Natural killer cell (primary cell): Measurements from ENCODE around the gene MX2. TPM values are rescaled to one million over a fixed set of nuclear protein-coding genes. Genes with fewer than 3 reads are reported as not detected.

Source experiments
- ATAC-seq, 3 donors: fragments of 150-1000 bp in 2 of 3; fragments of 200-7000 bp in 1 of 3; cut with Tn5 transposase; 1 replicate in 1 of 3; 2 replicates in 2 of 3; pipeline ENCODE4 v1.10.0; 2021; ENCODE audit warnings: mild to moderate bottlenecking in 2 of 3, moderate library complexity in 2 of 3
- DNase-seq, 2 donors: peaks; one replicate each; pipeline versions ENCODE4 v3.0.0 to v3.0.0-alpha.2; 2013 to 2021; ENCODE audit warnings: mixed read lengths in 1 of 2
- H3K27ac ChIP-seq: one replicate; pipeline ENCODE4 v1.5.1; 2013; ENCODE audit warnings: mild to moderate bottlenecking, low read length
- H3K27me3 ChIP-seq: one replicate; pipeline ENCODE4 v1.6.1; 2013; ENCODE audit warnings: low read length; ENCODE audit not compliant: control insufficient read depth, insufficient read depth
- H3K36me3 ChIP-seq: one replicate; pipeline ENCODE4 v1.6.1; 2013; ENCODE audit warnings: low read length; ENCODE audit not compliant: control insufficient read depth, insufficient read depth
- H3K4me1 ChIP-seq: one replicate; pipeline ENCODE4 v1.6.1; 2013; ENCODE audit warnings: low read length; ENCODE audit not compliant: control insufficient read depth, insufficient read depth
- H3K4me3 ChIP-seq: one replicate; pipeline ENCODE4 v1.5.1; 2013; ENCODE audit warnings: low read length
- H3K9me3 ChIP-seq: one replicate; pipeline ENCODE4 v1.6.1; 2013; ENCODE audit warnings: low read length; ENCODE audit not compliant: control insufficient read depth, insufficient read depth
- H3K27ac Mint-ChIP-seq, 2 donors: one replicate each; pipeline ENCODE4 v1.8.0; 2022; ENCODE audit warnings: mild to moderate bottlenecking in 2 of 2, mixed read lengths in 2 of 2, moderate library complexity in 1 of 2
- H3K27me3 Mint-ChIP-seq, 2 donors: one replicate each; pipeline ENCODE4 v1.8.0; 2022; ENCODE audit warnings: low read depth in 2 of 2, mixed read lengths in 2 of 2
- H3K36me3 Mint-ChIP-seq: one replicate; pipeline ENCODE4 v1.8.0; 2022; ENCODE audit warnings: mixed read lengths
- H3K4me1 Mint-ChIP-seq, 2 donors: one replicate each; pipeline ENCODE4 v1.8.0; 2022; ENCODE audit warnings: mixed read lengths in 2 of 2
- H3K4me3 Mint-ChIP-seq: one replicate; pipeline ENCODE4 v1.8.0; 2022; ENCODE audit warnings: mild to moderate bottlenecking, moderate library complexity, mixed read lengths
- H3K9me3 Mint-ChIP-seq, 2 donors: one replicate each; pipeline ENCODE4 v1.8.0; 2022; ENCODE audit warnings: mixed read lengths in 2 of 2
- WGBS: methylation state at CpG from one replicate; pipeline ENCODE4 v1.1.7; 2013; ENCODE audit warnings: missing lambda C conversion rate; ENCODE audit not compliant: insufficient coverage; 5-methylcytosine and 5-hydroxymethylcytosine counted together
- intact Hi-C: fragments of 100-400 bp; cut with micrococcal nuclease; formaldehyde crosslinking; loops from one replicate; pipeline ENCODE4 v1.14.2; 2022
- total RNA-seq, 4 donors: library from RNA; stranded (reverse); fragments of 120-200 nt in 1 of 4; gene quantifications; one replicate each; pipeline versions ENCODE4 v1.2.3 to v1.2.4, GENCODE V29; 2013 to 2022
- TF ChIP-seq, protein P1 (sequence below): fragments of 200-600 bp; IDR thresholded peaks from one replicate; pipeline ENCODE4 v1.8.0; 2022; ENCODE audit warnings: antibody characterized with exemption

MX2 gene
- total RNA-seq, 3 donors from 2014 or later (not counting 1 experiment from before 2014, with no cell fraction given): 37.9 to 73.9 (median 42.6) TPM

DNA sequence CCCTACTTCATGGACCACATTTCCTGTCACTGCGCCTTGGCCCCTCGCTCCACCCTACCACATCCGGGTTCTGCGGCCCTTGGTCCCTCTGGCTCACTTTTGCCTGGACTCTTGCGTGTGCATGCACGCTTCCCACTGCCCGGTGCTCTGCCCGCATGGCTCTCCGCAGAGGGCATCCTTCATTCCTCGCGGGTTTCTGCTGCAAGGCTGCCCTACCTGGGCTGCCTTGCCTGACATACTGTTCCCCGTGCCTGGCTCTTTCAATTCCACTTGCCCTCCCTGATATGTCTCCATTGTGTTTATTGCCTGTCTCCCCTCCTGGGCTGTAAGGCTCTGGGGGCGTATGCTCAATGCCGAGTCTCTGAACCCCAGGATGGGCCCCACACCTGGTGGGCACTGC, 26.4 kb downstream of the MX2 start:
- Mint-ChIP-seq H3K27me3 (no peaks in the 10 kb centered on the region), H3K9me3 (no peaks in the 10 kb centered on the region), H3K4me3 (no peak overlapping the region), H3K27ac (peak overlapping the region in 1 of 2 donors; percentile 27), H3K4me1 (peaks cover 0 to 5% of the 10 kb centered on the region in 2 donors), H3K36me3 (no peaks in the 10 kb centered on the region)
- H3K36me3 ChIP-seq: peaks cover 17% of the 10 kb centered on the region
- no peaks in the 10 kb centered on the region for H3K9me3 ChIP-seq
- H3K27ac ChIP-seq: no peak overlapping the region
- 97% methylated on average over 14 of the region's 14 CpGs for WGBS
- DNase-seq: no peak
- H3K4me1 ChIP-seq: no peaks in the 10 kb centered on the region
- ATAC-seq: no peak
- no peak overlapping the region for H3K4me3 ChIP-seq
- TF ChIP-seq, protein P1, sequence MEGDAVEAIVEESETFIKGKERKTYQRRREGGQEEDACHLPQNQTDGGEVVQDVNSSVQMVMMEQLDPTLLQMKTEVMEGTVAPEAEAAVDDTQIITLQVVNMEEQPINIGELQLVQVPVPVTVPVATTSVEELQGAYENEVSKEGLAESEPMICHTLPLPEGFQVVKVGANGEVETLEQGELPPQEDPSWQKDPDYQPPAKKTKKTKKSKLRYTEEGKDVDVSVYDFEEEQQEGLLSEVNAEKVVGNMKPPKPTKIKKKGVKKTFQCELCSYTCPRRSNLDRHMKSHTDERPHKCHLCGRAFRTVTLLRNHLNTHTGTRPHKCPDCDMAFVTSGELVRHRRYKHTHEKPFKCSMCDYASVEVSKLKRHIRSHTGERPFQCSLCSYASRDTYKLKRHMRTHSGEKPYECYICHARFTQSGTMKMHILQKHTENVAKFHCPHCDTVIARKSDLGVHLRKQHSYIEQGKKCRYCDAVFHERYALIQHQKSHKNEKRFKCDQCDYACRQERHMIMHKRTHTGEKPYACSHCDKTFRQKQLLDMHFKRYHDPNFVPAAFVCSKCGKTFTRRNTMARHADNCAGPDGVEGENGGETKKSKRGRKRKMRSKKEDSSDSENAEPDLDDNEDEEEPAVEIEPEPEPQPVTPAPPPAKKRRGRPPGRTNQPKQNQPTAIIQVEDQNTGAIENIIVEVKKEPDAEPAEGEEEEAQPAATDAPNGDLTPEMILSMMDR: no peak
- no peaks in the 10 kb centered on the region for H3K27me3 ChIP-seq
- intact Hi-C loops: no loop called here

GRCh38 chr21:41390043-41390639, 28.3 kb downstream of the MX2 start:
- Mint-ChIP-seq H3K9me3 (no peaks in the 10 kb centered on the region), H3K4me3 (no peak overlapping the region), H3K27me3 (no peaks in the 10 kb centered on the region), H3K36me3 (no peaks in the 10 kb centered on the region), H3K27ac (no peak overlapping the region), H3K4me1 (peaks cover 0 to 5% of the 10 kb centered on the region in 2 donors)
- 94% methylated on average over 17 of the region's 17 CpGs for WGBS
- Histone ChIP-seq H3K4me3 (no peak overlapping the region), H3K27me3 (no peaks in the 10 kb centered on the region), H3K36me3 (peaks cover 17% of the 10 kb centered on the region), H3K4me1 (no peaks in the 10 kb centered on the region), H3K9me3 (no peaks in the 10 kb centered on the region), H3K27ac (no peak overlapping the region)
- DNase-seq (no peak), ATAC-seq (no peak)
- intact Hi-C loops: no loop called here
- TF ChIP-seq, protein P1: no peak

- H3K36me3 ChIP-seq: peaks cover 15% of the 10 kb centered on the region
- TF ChIP-seq, protein P1: no peak
- 96% methylated on average over 8 of the region's 8 CpGs for WGBS
- no peaks in the 10 kb centered on the region for H3K27me3 ChIP-seq
- no peaks in the 10 kb centered on the region for H3K36me3 Mint-ChIP-seq
- H3K9me3 Mint-ChIP-seq: no peaks in the 10 kb centered on the region
- no peak overlapping the region for H3K4me3 ChIP-seq
- no peak for ATAC-seq
- no peaks in the 10 kb centered on the region for H3K9me3 ChIP-seq
- H3K27ac Mint-ChIP-seq: no peak overlapping the region
- no peak overlapping the region for H3K27ac ChIP-seq
- intact Hi-C loops: no loop called here
- H3K4me3 Mint-ChIP-seq: no peak overlapping the region
- H3K27me3 Mint-ChIP-seq: no peaks in the 10 kb centered on the region
- no peak for DNase-seq
- peaks cover 3% of the 10 kb centered on the region for H3K4me1 ChIP-seq
- H3K4me1 Mint-ChIP-seq: no peaks in the 10 kb centered on the region
These were observed 32.1 kb downstream of the MX2 start for GRCh38 chr21:41393876-41394465.
